GM23338 (cell line): ENCODE results near the gene MTHFSD. TPM values are rescaled to one million over a fixed set of nuclear protein-coding genes. Genes with fewer than 3 reads are reported as not detected.

ENCODE experiments used
- ATAC-seq: fragments of 200-7000 bp; cut with Tn5 transposase; 3 replicates; pipeline ENCODE4 v1.9.1; 2020
- DNase-seq: peaks from one replicate; pipeline ENCODE4 v3.0.0-alpha.2; 2015; ENCODE audit warnings: low spot score
- H2AFZ ChIP-seq: fragments of 200-600 bp; sonication (generic); 2 replicates; pipeline ENCODE4 v1.8.0; 2016; ENCODE audit warnings: antibody characterized with exemption, mild to moderate bottlenecking, moderate library complexity
- H3F3A ChIP-seq: fragments of 200-600 bp; sonication (generic); replicated peaks from 2 replicates; pipeline ENCODE4 v1.8.0; 2017; ENCODE audit warnings: antibody characterized with exemption, mixed run types, low read depth
- H3K27ac ChIP-seq: fragments of 200-600 bp; sonication (generic); 2 replicates; pipeline ENCODE4 v1.6.1; 2016; ENCODE audit warnings: low read depth
- H3K27me3 ChIP-seq: fragments of 200-600 bp; sonication (generic); 2 replicates; pipeline ENCODE4 v1.8.0; 2016; ENCODE audit warnings: mild to moderate bottlenecking, mixed run types, moderate library complexity; ENCODE audit not compliant: insufficient read depth
- H3K36me3 ChIP-seq: fragments of 200-600 bp; sonication (generic); 2 replicates; pipeline ENCODE4 v1.8.0; 2016; ENCODE audit warnings: mild to moderate bottlenecking; ENCODE audit not compliant: insufficient read depth
- H3K4me1 ChIP-seq: fragments of 200-600 bp; sonication (generic); 2 replicates; pipeline ENCODE4 v1.8.0; 2016; ENCODE audit warnings: mild to moderate bottlenecking, moderate library complexity; ENCODE audit not compliant: insufficient read depth
- H3K4me2 ChIP-seq: fragments of 200-600 bp; sonication (generic); 2 replicates; pipeline ENCODE4 v1.7.1; 2017; ENCODE audit warnings: mixed run types
- H3K4me3 ChIP-seq: fragments of 200-600 bp; sonication (generic); 2 replicates; pipeline ENCODE4 v1.6.1; 2016; ENCODE audit warnings: mixed run types
- H3K79me2 ChIP-seq: fragments of 200-600 bp; sonication (generic); replicated peaks from 2 replicates; pipeline ENCODE4 v1.8.0; 2017; ENCODE audit warnings: mild to moderate bottlenecking; ENCODE audit not compliant: insufficient read depth
- H3K9me2 ChIP-seq: fragments of 200-600 bp; sonication (generic); 2 replicates; pipeline ENCODE4 v1.8.0; 2017; ENCODE audit not compliant: insufficient read depth
- H4K20me1 ChIP-seq: fragments of 200-600 bp; sonication (generic); replicated peaks from 2 replicates; pipeline ENCODE4 v1.8.0; 2017; ENCODE audit warnings: mild to moderate bottlenecking; ENCODE audit not compliant: insufficient read depth
- H3K27ac Mint-ChIP-seq: 2 replicates; pipeline ENCODE4 v1.8.0; 2020; ENCODE audit warnings: inconsistent platforms, mild to moderate bottlenecking, moderate library complexity, mixed read lengths
- H3K27me3 Mint-ChIP-seq: 3 replicates; pipeline ENCODE4 v1.8.0; 2022; ENCODE audit warnings: low read depth, mild to moderate bottlenecking, moderate library complexity, mixed read lengths, inconsistent platforms; ENCODE audit not compliant: insufficient read depth, poor library complexity
- H3K36me3 Mint-ChIP-seq: 3 replicates; pipeline ENCODE4 v1.8.0; 2021; ENCODE audit warnings: low read depth, mild to moderate bottlenecking, inconsistent platforms, moderate library complexity, mixed read lengths
- H3K4me1 Mint-ChIP-seq: 3 replicates; pipeline ENCODE4 v1.8.0; 2020; ENCODE audit warnings: mild to moderate bottlenecking, inconsistent platforms, mixed read lengths
- H3K4me3 Mint-ChIP-seq: 3 replicates; pipeline ENCODE4 v1.8.0; 2021; ENCODE audit warnings: moderate library complexity, mild to moderate bottlenecking, inconsistent platforms, mixed read lengths
- H3K9me3 Mint-ChIP-seq: 3 replicates; pipeline ENCODE4 v1.8.0; 2020; ENCODE audit warnings: moderate library complexity, mild to moderate bottlenecking, inconsistent platforms, mixed read lengths
- CREB1 ChIP-seq: fragments of 250-450 bp; sonication (Bioruptor Pico); IDR thresholded peaks from 2 replicates; pipeline ENCODE4 v1.5.0; 2020; ENCODE audit warnings: low read depth, mild to moderate bottlenecking, moderate library complexity
- CTCF ChIP-seq, 2 experiments: fragments of 200-600 bp in 1 of 2; sonication (generic) in 1 of 2; conservative IDR thresholded peaks; 2 replicates each; pipeline versions ENCODE4 v1.5.1 to v1.6.1; 2016 to 2017; ENCODE audit warnings: antibody characterized with exemption in 2 of 2, low read depth in 2 of 2, mild to moderate bottlenecking in 2 of 2, moderate library complexity in 1 of 2
- ETS1 ChIP-seq: IDR thresholded peaks from 2 replicates; pipeline ENCODE4 v1.6.1; 2016; ENCODE audit warnings: antibody characterized with exemption
- EZH2 ChIP-seq: fragments of 200-600 bp; sonication (generic); IDR thresholded peaks from one replicate; pipeline ENCODE4 v1.8.0; 2017; ENCODE audit warnings: antibody characterized with exemption, mild to moderate bottlenecking, low read depth; ENCODE audit not compliant: unreplicated experiment
- EZH2phosphoT487 ChIP-seq: fragments of 200-600 bp; sonication (generic); IDR thresholded peaks from one replicate; pipeline ENCODE4 v1.8.1; 2018; ENCODE audit warnings: antibody characterized with exemption; ENCODE audit not compliant: unreplicated experiment
- JUNB ChIP-seq: IDR thresholded peaks from one replicate; pipeline ENCODE4 v1.6.1; 2016; ENCODE audit warnings: antibody characterized with exemption; ENCODE audit not compliant: unreplicated experiment
- NANOG ChIP-seq: IDR thresholded peaks from 2 replicates; pipeline ENCODE4 v1.6.1; 2016; ENCODE audit warnings: antibody characterized with exemption, borderline replicate concordance
- POLR2AphosphoS5 ChIP-seq: IDR thresholded peaks from 2 replicates; pipeline ENCODE4 v1.6.1; 2016; ENCODE audit warnings: antibody characterized with exemption, low read depth
- REST ChIP-seq: IDR thresholded peaks from one replicate; pipeline ENCODE4 v1.6.1; 2018; ENCODE audit warnings: antibody characterized with exemption; ENCODE audit not compliant: unreplicated experiment
- STAT1 ChIP-seq: IDR thresholded peaks from one replicate; pipeline ENCODE4 v1.6.1; 2016; ENCODE audit warnings: antibody characterized with exemption; ENCODE audit not compliant: unreplicated experiment
- ZNF114 ChIP-seq: fragments of 250-450 bp; sonication (Bioruptor Pico); IDR thresholded peaks from 2 replicates; pipeline ENCODE4 v1.5.0; 2020; ENCODE audit warnings: mild to moderate bottlenecking, moderate library complexity
- ZNF331 ChIP-seq: fragments of 250-450 bp; sonication (Bioruptor Pico); IDR thresholded peaks from 2 replicates; pipeline ENCODE4 v1.5.0; 2020; ENCODE audit warnings: low read depth, mild to moderate bottlenecking, moderate library complexity
- ZNF462 ChIP-seq: fragments of 250-450 bp; sonication (Bioruptor Pico); IDR thresholded peaks from 2 replicates; pipeline ENCODE4 v1.5.0; 2020; ENCODE audit warnings: mild to moderate bottlenecking, moderate library complexity
- polyA plus RNA-seq: library from polyadenylated mRNA; unstranded; fragments of >200 nt; fragmentation: Nextera tagmentation; extraction: Ambion mirVana; gene quantifications from 2 replicates; pipeline ENCODE4 v1.2.1, GENCODE V29; 2016
- total RNA-seq: library from RNA; depleted of rRNA; stranded (reverse); fragments of >200 nt; shearing (Covaris generic); gene quantifications from 2 replicates; pipeline ENCODE4 v1.2.3, GENCODE V29; 2014

MTHFSD gene
- total and polyA plus RNA-seq, 2 experiments from 2014 or later, result 7.2 to 8.1 TPM

- H3K9me3 Mint-ChIP-seq, result no peaks in the 10 kb centered on the region; the same call in 1 of the 3 replicates
- ATAC-seq, result no peak
- H3K4me2 ChIP-seq, result no peak overlapping the region
- H3K4me1 Mint-ChIP-seq, result peaks cover 11% of the 10 kb centered on the region
- TF ChIP-seq ZNF462, result no peak
- TF ChIP-seq EZH2phosphoT487, result no peak
- no peak for TF ChIP-seq REST
- no peak for TF ChIP-seq POLR2AphosphoS5
- no peak for TF ChIP-seq CREB1 (CRISPR knock-in tag)
- no peak for TF ChIP-seq ETS1
- TF ChIP-seq STAT1, result no peak
- TF ChIP-seq EZH2, result no peak
- TF ChIP-seq ZNF331, result no peak
- TF ChIP-seq ZNF114 (CRISPR knock-in tag), result no peak
- TF ChIP-seq CTCF (conservative IDR thresholded peaks at IDR 0.05; ENCODE audit: low read depth in 2 of 2), result no peak
- TF ChIP-seq JUNB, result no peak
- TF ChIP-seq NANOG, result no peak
- H3K36me3 ChIP-seq, result no peaks in the 10 kb centered on the region
- no peak for DNase-seq
- no peaks in the 10 kb centered on the region for H3K4me1 ChIP-seq
- no peaks in the 10 kb centered on the region; the same call in 1 of the 2 replicates for H3K9me2 ChIP-seq
- no peak overlapping the region for H3K27ac Mint-ChIP-seq
- H3K27me3 Mint-ChIP-seq, result peaks cover 2% of the 10 kb centered on the region
- H3K36me3 Mint-ChIP-seq, result no peaks in the 10 kb centered on the region
- no peaks in the 10 kb centered on the region for H3K79me2 ChIP-seq
- H3K4me3 Mint-ChIP-seq, result no peak overlapping the region
- no peaks in the 10 kb centered on the region for H3K27me3 ChIP-seq
- H3F3A ChIP-seq, result no peaks in the 10 kb centered on the region
- H2AFZ ChIP-seq, result 0 out of 2 replicates have a peak overlapping the region, but pooled peaks have one; percentile 28
- no peak overlapping the region for H3K27ac ChIP-seq
- no peak overlapping the region for H3K4me3 ChIP-seq
- no peaks in the 10 kb centered on the region for H4K20me1 ChIP-seq
These were observed 43.0 kb upstream of the MTHFSD start for GRCh38 chr16:86597880-86598606.
